GM13977 (cell line): ENCODE results near the gene TSC22D4.
A peak's percentile ranks its signal among the peaks of the same experiment; 100 is the strongest.

Experiments used
- DNase-seq: peaks from one replicate; pipeline ENCODE4 v3.0.0; 2012; ENCODE audit warnings: low spot score
- in situ Hi-C: fragments of 300-500 bp; cut with MboI; formaldehyde crosslinking; loops from one replicate; pipeline ENCODE4 v1.12.0; 2022; ENCODE audit warnings: low sequenced_read_pairs, low pct_unique_long_range_greater_than_20kb, mixed read lengths, inconsistent platforms; ENCODE audit not compliant: unreplicated experiment
- TF ChIP-seq, protein P1 (sequence below): IDR thresholded peaks from 2 replicates; pipeline ENCODE4 v1.5.1; 2012; ENCODE audit warnings: mild to moderate bottlenecking, control low read depth; ENCODE audit not compliant: insufficient read depth; ENCODE audit errors: extremely low read depth, missing control alignments

Gene TSC22D4

DNA sequence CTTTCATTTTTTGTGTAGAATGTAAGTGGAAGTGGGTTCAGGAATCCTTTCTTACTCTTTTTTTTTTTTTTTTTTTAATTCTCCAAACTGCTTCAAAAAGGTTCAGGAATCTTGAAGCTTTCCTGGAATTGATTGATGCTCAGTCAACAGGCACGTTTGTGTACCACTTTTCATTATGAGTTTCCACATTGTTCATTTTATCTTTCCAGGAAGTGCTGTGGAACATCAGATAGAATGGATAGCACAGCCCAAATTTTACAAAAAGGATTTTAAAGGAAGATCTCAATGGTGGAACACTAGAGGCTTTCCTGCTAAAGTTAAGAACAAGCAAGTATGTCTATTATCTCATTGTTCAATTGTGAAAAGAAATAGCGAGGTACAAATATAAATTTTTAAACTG is 40.8 kb downstream of the TSC22D4 start:
- no peak for DNase-seq
- TF ChIP-seq, protein P1, sequence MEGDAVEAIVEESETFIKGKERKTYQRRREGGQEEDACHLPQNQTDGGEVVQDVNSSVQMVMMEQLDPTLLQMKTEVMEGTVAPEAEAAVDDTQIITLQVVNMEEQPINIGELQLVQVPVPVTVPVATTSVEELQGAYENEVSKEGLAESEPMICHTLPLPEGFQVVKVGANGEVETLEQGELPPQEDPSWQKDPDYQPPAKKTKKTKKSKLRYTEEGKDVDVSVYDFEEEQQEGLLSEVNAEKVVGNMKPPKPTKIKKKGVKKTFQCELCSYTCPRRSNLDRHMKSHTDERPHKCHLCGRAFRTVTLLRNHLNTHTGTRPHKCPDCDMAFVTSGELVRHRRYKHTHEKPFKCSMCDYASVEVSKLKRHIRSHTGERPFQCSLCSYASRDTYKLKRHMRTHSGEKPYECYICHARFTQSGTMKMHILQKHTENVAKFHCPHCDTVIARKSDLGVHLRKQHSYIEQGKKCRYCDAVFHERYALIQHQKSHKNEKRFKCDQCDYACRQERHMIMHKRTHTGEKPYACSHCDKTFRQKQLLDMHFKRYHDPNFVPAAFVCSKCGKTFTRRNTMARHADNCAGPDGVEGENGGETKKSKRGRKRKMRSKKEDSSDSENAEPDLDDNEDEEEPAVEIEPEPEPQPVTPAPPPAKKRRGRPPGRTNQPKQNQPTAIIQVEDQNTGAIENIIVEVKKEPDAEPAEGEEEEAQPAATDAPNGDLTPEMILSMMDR: no peak
- in situ Hi-C loops: no loop called here

- TF ChIP-seq, protein P1: no peak
- in situ Hi-C loops: no loop called here
Measured at GRCh38 chr7:100437150-100438100, 41.6 kb downstream of the TSC22D4 start.

DNA sequence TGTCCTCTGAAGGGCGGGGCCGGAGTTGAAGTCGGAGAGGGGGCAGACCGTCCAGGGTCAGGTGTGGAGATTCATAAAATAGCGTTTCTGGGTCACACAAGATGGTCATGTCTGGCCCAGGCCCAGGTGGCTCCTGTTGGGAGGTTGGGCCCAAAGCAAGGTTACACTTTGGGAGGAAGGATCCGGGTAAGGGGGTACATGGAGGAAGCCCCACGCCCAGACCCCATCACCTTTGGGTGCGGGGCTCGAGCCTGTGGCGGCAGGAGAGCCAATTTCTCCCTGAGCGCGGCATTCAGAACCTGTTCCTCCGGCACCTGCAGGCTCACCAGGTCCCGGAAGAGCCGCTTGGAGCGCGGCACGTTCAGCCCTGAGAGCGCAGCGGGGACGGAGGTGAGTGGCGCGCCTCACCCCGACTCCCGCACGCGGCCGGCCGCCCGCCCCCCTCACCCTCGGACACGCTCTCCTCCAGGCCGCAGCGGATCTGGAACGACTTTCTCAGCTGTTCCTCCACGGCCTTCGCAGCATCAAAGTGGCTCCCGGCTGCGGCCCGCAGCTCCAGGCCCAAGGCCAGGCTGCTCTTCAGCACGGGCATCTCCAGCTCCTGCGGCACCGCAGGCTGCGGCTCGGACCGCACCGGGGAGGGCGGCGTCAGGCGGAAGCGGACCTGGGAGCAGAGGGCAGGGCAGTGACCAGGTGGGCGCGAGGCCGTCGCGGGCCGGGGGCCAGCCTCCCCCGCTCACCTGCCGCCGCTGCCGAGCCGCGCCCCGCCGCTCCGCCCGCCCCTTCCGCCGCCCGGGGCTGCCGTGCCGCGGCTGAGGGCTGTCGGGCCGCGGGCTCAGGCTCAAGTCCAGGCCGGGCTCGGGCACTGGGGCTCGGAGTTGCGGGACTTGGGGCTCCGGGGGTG is 43.4 kb downstream of the TSC22D4 start:
- DNase-seq: peak; percentile 67
- TF ChIP-seq, protein P1: no peak
- in situ Hi-C loops: no loop called here

More at GRCh38 chr7:100437150-100438100, 41.6 kb downstream of the TSC22D4 start:
- no peak for DNase-seq

GRCh38 chr7:100434297-100435144 is 44.5 kb downstream of the TSC22D4 start:
- in situ Hi-C loops: no loop called here
- TF ChIP-seq, protein P1: no peak
- no peak for DNase-seq

GRCh38 chr7:100433592-100434296 is 45.3 kb downstream of the TSC22D4 start:
- in situ Hi-C loops: no loop called here

More at GRCh38 chr7:100433592-100434296, 45.3 kb downstream of the TSC22D4 start:
- no peak for DNase-seq
- TF ChIP-seq, protein P1: no peak
